NCI-H460 (cell line): ENCODE results near the gene TTLL12. TPM values are rescaled to one million over a fixed set of nuclear protein-coding genes. Genes with fewer than 3 reads are reported as not detected.

ENCODE experiments used
- DNase-seq: peaks from one replicate; pipeline ENCODE4 v3.0.0-alpha.2; 2016; ENCODE audit warnings: low read depth; ENCODE audit errors: extremely low read depth
- total RNA-seq: library from RNA; depleted of rRNA; stranded (reverse); fragments of >200 nt; shearing (Covaris generic); gene quantifications from 2 replicates; pipeline ENCODE4 v1.2.3, GENCODE V29; 2014

Gene TTLL12
- total RNA-seq, 1 experiment from 2014 or later: 57.1 TPM

DNA sequence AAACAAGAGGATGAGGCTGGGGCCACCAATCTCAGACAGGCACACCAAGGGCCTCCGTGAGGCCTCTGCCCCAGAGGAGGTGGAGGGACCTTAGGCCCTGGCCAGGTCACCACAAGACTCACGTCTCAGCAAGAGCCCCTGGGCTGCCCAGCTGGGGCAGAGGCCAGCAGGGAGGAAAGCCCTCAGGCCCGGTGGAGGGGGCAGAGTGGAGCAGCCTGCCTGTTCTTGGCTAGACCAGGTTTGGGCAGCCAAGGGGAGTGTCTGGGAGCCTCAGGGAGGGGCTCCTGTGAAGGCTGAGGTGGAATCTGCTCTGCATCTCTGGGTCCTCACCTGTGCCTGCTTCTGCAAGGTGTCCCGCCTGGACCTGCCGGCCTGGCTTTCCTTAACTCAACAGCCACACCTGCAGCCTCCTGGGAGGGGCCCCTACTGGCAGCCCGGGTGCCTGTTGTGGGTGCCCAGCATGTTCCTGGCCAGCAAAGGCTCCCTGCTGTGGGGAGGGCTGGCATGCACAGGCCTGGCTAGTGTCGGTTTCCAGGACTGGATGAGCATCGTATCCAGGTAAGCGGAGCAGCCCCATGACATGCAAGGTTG lies 11.9 kb downstream of the TTLL12 start:
- no peak for DNase-seq

DNA sequence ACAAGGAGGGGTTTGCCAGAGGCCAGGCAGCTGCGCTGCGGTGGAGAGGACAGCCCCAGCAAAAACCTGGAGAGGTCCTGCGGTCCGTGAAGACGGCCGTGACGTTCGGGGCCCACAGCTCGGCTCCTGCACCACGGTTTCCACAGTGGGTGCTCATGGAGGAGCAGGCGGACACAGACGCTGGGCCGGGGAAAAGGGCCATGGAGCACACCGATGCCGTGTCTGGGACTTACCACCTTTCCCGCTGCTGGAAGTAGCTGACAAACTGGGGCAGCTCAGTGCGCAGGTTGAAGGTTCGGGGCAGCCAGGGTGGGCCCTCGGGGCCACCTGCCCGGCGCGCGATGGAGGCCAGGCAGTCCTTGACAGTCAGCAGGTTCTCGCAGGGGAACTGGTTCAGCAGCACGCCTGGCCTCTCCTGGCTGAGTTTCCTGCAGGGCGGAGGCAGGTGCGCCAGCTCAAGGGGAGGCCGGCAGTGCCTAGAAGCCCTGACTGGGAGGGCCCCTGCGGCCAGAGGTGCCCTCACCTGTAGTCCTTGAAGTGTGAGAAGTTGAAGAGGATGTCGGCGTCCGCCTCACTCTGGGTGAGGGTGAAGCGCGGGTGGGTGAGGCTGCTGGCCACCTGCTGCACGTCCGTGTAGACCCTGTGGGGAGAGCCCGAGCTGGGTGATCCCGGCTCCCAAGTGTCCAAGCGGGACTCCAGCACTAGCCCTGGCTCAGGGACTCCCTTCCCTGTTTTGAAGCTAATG lies 12.8 kb downstream of the TTLL12 start:
- no peak for DNase-seq

DNA sequence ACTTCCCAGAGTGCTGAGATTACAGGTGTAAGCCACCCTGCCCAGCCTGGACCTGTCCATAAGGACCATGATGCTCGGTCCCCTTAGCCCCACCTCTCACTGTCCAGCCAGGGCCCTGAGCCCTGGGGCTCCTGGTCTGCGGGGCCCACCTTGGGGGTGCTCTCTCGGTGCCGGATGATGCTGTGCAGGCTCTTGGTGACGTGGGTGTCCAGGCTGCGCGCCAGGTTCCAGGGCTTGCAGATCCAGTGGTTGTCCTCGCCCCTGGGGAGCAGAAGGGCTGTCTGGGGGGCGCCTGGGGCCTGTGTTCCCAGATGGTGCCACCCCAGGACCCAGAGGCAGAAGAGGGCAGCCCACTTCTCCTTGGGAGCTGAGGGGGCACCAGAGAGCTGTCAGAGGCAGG lies 13.4 kb downstream of the TTLL12 start:
- DNase-seq: no peak

DNA sequence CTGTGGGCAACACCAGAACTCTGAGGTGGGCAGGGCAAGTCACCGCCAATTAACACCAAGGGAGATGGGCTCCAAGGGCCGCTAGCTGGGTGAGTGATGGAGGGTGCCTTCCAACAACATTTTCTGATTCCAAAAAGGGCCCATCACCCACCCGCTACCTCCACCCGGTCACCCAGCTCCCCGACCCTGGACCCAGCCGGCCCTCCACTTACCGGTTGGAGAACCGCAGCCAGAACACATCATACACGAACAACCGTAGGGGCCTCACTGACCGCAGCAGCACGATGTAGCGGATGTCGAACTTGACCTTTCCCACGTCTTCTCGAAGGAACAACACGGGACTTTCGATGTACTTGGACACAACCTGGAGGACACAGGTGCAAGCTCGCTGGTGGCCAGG lies 14.7 kb downstream of the TTLL12 start:
- DNase-seq: no peak

DNA sequence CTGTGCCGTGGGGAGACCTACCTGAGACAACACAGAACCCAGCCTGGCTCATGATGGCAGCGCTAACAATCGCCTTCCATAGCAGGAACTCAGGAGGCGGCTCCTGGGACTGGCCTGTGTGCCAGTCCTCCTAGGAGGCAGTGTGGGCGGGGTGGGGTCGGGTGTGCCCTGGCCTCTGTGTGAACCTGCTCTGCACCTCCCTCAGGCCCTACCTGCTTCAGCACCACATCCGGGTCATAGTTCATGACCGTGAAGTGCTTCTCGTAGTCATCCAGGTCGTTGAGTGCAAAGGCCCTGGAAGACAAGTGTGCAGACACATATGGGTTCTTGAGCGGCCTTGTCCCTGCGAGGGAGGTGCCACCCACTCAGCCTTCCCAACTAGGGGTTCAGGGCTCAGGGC lies 15.3 kb downstream of the TTLL12 start:
- no peak for DNase-seq

DNA sequence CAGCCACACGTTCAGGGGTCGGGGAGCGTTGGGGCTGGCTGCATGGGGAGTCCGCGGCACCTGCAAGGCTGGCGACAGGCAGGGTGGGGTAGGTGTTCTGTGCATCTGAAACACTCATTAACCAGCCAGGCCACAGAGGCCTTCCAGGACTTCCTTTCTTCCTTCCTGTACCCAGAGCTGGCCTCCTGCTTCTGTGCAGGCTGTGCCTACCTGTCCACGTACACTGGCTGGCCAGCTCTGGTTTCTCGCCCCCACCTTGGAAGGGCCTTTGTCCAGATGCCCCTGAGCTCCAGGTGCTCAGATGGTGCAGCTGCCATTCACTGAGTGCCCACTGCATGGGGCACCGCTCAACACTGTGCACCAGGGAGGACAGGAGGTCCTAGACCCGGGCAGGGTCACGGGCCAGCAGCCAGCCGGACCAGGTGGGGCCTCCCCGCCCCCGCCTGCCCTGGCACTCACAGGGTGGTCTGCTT lies 15.9 kb downstream of the TTLL12 start:
- DNase-seq: no peak

DNA sequence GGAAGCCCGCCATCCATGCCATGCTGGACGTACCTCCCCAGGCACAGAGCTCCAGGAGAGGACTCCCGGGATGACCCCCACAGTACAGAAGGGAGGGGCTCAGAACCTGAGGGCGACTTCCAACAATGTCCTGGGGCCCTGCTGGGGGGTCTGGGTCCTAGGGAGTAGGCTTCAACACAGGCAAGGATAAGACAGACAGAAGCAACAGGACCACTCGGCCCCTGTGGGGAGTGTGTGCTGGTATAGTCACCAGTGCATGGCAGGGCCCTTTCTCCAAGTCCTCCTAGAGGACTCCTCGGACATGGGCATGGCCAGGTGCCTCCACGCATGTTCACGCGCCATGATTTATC lies 16.8 kb downstream of the TTLL12 start:
- no peak for DNase-seq

DNA sequence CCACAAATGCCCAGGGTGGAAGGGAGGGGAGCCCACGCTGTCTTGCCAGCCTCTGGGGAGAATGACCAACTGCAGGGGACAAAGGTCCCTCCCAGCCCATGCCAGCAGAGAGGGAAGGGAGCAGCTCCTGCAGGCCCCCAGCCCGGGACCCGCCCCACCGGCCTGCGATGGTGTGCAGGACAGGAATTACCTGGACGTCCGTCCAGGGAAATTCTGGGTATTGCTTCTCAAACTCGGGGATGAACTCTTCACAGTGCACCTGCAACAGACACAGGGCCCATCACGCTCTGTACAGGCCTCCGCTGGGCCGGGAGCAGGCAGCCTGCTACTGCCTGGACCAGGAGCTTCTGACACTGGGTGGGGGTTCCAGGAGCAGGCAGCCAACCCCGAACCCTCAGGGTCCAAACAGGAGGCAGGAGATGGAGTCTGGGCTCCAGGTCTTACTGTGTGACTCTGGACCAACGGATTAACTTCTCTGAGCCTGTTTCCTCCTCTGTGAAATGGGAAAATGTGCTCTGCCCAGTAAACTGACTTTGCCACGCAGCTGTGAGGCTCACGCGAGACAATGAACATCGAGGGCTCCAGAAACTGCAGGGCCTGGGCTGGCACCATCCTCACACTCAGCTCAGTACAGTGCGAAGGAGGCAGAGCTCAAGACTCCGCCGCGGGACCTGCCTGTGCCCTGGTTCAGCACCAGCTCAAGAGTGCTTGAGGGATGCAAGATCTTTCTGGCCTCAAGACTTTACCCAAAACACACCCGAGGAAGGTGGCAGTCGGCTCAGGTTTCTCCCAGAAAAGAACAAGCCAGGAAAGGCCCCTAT lies 17.4 kb downstream of the TTLL12 start:
- DNase-seq: no peak

DNA sequence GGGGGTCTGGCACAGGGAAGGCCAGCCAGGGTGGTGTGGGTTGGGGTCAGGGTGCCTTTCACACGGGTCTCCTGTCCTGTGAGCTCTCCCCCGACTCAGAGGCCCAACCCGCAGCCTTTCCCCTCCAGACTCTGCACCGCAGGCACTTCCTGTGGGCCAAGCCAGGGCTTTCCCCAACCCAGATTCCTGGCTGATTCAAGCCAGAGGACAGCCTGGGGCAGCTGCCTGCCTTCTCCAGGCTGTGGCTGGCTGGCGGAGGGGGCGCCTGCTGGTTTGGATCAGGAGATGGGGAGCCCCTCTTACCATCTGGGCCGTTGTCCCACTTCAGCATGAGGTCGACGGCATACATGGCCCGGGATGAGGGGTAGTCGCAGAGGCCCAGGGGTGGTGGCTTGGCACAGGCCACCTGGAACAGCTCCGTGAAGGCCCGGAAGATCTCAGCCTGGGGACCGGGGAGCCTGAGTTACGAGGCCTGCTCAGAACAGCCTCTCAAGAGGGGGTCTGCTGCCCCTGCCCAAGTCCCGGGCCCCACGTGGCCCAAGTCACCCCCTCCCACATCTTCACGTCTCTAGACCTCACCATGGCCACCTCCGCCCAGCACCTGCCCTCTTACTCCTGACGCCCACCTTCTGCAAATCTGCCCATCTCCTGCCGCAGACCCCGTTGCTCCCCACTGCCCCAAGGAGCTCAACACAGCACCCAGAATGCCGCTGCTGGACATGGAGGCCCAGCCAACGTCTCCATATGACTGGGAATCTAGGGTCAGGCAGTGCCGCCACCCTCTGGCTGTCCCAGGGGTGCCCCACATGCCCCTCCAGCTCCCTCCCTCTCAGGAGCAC lies 18.2 kb downstream of the TTLL12 start:
- no peak for DNase-seq

DNA sequence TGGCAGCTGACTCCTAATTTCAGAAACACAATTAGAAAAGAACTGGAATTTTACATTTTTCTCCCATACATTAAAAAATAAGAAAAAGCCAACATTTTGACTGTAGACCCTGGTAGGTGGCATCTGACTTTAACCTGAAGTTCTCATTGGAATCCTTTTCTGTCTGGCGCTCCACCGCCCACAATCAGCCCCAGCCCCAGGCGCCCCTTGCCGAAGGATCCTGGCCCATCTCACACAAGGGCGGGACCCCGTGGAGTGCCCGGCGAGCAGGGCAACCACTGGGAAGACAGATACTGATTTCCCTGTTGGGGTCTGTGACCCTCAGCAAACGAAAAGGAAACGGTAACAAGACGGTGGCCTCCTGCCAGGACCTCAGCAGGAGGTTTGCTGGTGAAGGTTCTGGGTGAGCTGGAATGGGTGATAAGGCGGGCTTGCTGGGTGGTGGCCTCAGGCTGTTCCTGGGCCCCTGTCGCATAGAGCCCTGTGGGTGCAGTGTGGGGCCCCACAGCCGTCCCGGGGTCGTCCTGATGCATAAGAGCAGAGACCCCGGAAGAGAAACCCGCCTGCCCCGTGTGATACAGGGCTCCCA lies 19.8 kb downstream of the TTLL12 start:
- DNase-seq: no peak

DNA sequence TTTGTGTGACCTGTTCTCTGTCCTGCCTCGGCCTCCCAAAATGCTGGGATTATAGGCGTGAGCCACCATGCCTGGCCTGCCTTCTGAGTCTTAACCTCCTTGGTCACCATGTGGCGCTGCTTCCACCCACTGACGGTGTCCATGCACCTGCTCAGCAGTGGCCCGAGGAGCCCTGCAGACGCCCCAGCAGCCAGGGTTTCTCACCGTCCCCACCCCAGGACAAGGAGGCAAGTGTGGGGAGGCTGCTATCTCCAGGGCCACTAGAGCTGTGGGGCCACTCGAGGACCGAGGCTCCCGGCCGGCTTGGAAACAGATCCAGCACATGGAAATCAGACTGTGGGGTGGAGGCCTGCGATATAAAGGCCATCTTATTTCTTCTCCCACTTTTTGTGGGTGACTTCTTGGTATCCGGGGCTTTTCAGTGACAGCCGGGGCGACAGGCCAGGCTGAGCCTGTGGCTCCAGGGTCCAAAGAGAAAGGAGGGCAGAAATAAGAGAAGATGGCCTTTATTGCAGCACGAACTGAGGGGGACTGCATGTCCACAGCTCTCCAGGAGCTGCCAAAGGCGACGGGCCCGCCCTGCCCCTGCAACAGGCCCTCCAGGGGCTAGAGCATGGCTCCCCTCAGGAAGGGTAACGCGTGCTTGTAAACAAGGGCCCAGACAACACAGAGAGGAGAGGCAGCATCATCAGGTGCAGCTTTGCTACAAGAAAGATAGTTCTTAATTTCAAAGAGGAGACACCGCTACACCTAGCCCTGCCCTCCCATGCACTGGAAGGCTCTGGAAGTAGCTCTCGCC lies 20.6 kb downstream of the TTLL12 start:
- DNase-seq: no peak

DNA sequence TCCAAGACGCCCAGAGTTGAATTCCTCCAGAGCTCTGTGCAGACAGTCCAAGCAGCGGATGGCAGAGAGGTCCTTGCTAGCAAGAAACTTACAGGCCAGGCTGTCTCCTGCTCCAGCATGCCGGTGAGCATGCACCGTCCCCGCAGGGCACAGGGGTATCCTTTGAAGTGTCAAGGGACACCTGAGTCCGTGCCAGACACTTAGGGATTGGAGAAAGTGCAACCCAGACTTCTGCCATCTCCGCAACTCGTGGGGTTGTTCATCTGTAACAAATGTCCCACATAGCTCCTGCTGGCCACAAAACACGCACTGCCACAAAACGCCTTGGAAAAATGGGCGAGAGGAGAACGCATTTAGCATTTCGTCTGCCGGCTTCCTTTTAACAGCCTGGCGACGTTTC lies 22.3 kb downstream of the TTLL12 start:
- no peak for DNase-seq

DNA sequence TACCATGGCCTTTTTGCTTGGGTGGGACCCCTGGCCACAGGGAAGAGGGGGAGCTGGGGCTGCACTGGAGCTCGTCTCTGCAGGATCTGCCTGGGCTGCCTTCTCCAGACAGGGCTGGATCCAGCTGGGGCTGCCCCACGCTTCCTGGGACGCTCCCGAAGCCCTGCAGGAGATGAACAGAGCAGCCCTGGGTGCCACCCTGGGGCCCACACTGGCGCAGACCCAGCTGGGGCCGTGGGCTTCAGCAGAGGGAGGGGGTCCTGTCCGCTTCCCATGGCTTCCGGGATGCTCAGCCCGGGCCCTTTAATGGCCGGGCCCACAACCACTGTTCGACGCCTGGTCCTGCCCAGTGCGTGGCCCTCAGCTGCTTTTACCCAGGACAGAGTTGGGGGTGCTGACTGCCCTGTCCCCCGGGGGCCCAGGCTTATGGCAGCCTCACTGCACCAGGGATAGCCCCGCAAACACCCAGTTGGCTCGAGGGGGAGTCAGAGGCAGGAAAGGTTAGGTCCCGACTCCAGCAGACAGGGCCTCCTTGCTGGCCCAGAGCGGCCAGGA lies 23.6 kb downstream of the TTLL12 start:
- DNase-seq: no peak

DNA sequence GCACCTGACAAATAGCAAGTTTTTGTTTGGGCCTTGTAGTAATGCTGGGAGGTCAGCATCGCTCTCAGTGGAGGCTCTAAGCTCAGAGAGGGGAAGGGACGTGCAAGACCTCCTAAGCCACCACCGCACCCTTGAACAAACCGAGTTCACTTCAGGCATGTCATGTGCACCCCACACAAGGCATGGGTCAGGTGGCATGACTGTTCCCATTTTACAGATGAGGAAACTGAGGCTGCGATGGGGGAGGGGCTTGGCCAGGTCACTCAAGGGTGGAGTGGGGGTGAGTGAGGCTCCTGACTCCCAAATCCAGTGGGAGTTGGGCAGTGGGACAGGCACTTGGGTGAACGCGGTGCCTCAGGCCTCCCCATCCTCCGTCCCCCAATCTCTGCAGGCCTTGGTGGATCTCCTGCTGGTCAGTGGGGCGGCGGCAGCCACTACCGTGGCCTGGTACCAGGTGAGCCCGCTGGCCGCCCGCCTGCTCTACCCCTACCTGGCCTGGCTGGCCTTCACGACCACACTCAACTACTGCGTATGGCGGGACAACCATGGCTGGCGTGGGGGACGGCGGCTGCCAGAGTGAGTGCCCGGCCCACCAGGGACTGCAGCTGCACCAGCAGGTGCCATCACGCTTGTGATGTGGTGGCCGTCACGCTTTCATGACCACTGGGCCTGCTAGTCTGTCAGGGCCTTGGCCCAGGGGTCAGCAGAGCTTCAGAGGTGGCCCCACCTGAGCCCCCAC lies 24.4 kb downstream of the TTLL12 start:
- no peak for DNase-seq

DNA sequence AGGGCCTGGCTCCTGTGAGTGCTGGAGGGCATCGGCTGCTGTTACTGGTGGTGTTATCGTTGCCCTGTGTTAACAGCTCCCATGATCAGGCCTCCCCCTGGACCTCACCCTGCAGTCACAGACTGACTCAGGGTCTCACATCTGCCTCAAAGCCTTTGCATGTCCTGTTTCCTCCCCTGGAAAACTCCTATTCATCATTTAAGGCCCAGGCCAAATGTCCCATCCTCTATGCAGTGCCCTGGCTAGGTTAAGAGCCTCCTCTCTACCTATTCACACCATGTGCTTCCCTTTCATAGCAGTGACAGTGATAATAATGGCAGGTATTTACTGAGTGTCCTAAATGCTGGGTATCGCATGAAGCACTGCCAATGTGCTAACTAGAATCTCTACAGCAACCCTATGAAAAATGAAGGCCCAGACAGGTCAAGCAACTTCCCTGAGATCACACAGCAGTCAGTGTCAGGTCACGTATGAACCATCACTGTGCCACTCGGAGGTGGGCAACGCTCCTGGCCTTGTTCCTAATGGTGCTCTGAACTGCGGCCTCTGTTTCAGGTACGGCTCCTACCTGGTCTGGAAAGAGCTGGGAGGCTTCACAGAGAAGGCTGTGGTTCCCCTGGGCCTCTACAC lies 26.3 kb downstream of the TTLL12 start:
- no peak for DNase-seq

DNA sequence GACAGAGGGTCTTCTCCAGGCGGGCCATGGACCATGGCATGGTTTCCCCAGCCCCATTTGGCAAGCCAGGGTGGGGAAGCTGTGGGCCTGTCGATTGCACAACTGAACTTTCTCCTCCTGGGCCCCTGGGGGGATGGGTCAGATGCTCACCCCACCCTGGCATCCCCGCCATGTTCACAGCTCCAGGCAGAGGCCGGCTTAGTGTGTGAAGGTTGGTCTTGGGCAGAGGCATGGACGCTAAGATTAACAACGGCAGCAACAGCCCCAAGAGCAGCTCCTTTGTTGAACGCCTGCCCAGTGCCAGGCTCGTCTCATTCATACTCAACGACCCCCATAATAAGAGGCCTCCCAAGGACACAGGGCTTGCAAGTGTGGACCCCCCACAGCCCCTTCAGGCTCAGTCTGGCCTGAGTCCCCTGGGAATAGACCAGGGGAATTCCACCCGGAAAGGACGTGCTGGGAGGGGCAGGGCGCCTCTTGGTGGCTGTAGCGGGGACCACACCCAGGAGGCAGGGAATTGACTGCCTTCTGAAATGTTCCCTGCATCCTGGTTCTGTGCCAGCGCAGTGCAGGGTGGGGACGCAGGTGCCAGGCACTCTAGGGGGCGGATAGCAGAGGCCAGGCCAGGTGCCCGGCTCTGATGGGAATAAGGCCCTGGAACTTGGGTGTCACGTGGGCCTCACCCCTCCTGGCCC lies 27.3 kb downstream of the TTLL12 start:
- DNase-seq: no peak

DNA sequence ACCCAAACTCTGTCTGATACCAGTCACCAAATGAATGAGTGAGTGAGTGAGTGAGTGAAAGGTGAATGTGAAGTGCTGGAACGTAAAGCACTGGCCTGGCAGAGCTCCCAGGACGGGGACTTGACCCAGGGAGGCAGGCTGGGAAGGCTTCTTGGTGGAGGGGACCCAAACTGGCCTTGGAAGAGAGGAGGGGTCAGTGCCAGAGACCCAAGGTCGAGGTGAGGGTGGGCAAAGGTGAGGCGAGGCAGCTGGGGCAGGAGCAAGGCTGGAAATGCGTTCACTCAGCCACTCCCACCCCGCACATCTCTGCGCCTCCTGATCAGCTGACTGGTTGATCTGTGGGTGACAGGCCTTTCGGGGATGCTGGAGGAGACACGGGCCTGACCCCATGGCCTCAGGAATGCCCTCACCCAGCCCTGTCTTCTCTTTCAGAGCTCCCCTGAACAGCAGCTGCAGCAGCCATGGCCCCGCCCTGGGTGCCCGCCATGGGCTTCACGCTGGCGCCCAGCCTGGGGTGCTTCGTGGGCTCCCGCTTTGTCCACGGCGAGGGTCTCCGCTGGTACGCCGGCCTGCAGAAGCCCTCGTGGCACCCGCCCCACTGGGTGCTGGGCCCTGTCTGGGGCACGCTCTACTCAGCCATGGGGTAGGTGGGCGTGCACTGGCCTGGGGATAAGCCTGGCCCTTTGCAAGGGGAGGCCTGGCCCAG lies 28.0 kb downstream of the TTLL12 start:
- no peak for DNase-seq
